H9 (cell line): ENCODE data around the gene ENOX2. TPM values are rescaled to one million over a fixed set of nuclear protein-coding genes. Genes with fewer than 3 reads are reported as not detected.

Experiments used
- DNase-seq: peaks from one replicate; pipeline ENCODE4 v3.0.0-alpha.2; 2017
- H2AFZ ChIP-seq: one replicate; pipeline ENCODE4 v1.6.1; 2013; ENCODE audit warnings: mild to moderate bottlenecking, low read length, control low read depth, moderate library complexity
- H2AK5ac ChIP-seq: 2 replicates; pipeline ENCODE4 v1.6.1; 2013; ENCODE audit warnings: low read length, control low read depth, mixed read lengths; ENCODE audit not compliant: insufficient read length
- H2BK120ac ChIP-seq: one replicate; pipeline ENCODE4 v1.6.1; 2013; ENCODE audit warnings: low read depth, mild to moderate bottlenecking, low read length, control low read depth, inconsistent platforms; ENCODE audit not compliant: poor library complexity, severe bottlenecking
- H2BK12ac ChIP-seq: 2 replicates; pipeline ENCODE4 v1.6.1; 2013; ENCODE audit warnings: low read length, control low read depth, mixed read lengths, low read depth; ENCODE audit not compliant: insufficient read length
- H2BK15ac ChIP-seq: 2 replicates; pipeline ENCODE4 v1.6.1; 2013; ENCODE audit warnings: low read depth, low read length, control low read depth
- H2BK20ac ChIP-seq: one replicate; pipeline ENCODE4 v1.6.1; 2013; ENCODE audit warnings: low read depth, mild to moderate bottlenecking, low read length, control low read depth, inconsistent platforms; ENCODE audit not compliant: poor library complexity, severe bottlenecking
- H2BK5ac ChIP-seq: 2 replicates; pipeline ENCODE4 v1.6.1; 2013; ENCODE audit warnings: low read length, control low read depth, mixed read lengths; ENCODE audit not compliant: insufficient read length
- H3K14ac ChIP-seq: 2 replicates; pipeline ENCODE4 v1.6.1; 2013; ENCODE audit warnings: low read length, control low read depth; ENCODE audit not compliant: insufficient read depth
- H3K18ac ChIP-seq: 2 replicates; pipeline ENCODE4 v1.6.1; 2013; ENCODE audit warnings: low read depth, mild to moderate bottlenecking, mixed read lengths, low read length, control low read depth; ENCODE audit not compliant: insufficient read length
- H3K23ac ChIP-seq: 2 replicates; pipeline ENCODE4 v1.6.1; 2013; ENCODE audit warnings: low read length, control low read depth, mixed read lengths, low read depth; ENCODE audit not compliant: insufficient read length
- H3K23me2 ChIP-seq: 2 replicates; pipeline ENCODE4 v1.6.1; 2013; ENCODE audit warnings: low read depth, mild to moderate bottlenecking, mixed read lengths, low read length, control low read depth; ENCODE audit not compliant: insufficient read length, poor library complexity, severe bottlenecking
- H3K27ac ChIP-seq: 2 replicates; pipeline ENCODE4 v1.5.1; 2013; ENCODE audit warnings: low read length, control low read depth, mixed read lengths, low read depth; ENCODE audit not compliant: insufficient read length
- H3K27me3 ChIP-seq: 2 replicates; pipeline ENCODE4 v1.6.1; 2013; ENCODE audit warnings: low read length, control low read depth, inconsistent platforms; ENCODE audit not compliant: insufficient read depth
- H3K4ac ChIP-seq: 2 replicates; pipeline ENCODE4 v1.6.1; 2013; ENCODE audit warnings: low read depth, mild to moderate bottlenecking, control low read depth, inconsistent platforms, low read length, moderate library complexity
- H3K4me1 ChIP-seq: 2 replicates; pipeline ENCODE4 v1.6.1; 2013; ENCODE audit warnings: low read length, control low read depth, inconsistent platforms; ENCODE audit not compliant: insufficient read depth
- H3K4me2 ChIP-seq: 2 replicates; pipeline ENCODE4 v1.6.1; 2013; ENCODE audit warnings: low read length, control low read depth, mixed read lengths; ENCODE audit not compliant: insufficient read length, insufficient read depth
- H3K56ac ChIP-seq: 2 replicates; pipeline ENCODE4 v1.6.1; 2013; ENCODE audit warnings: low read depth, mild to moderate bottlenecking, mixed read lengths, low read length, control low read depth; ENCODE audit not compliant: insufficient read length
- H3K79me1 ChIP-seq: 2 replicates; pipeline ENCODE4 v1.6.1; 2013; ENCODE audit warnings: low read depth, mild to moderate bottlenecking, moderate library complexity, low read length, control low read depth, inconsistent platforms; ENCODE audit not compliant: insufficient read depth, poor library complexity, severe bottlenecking
- H3K79me2 ChIP-seq: 2 replicates; pipeline ENCODE4 v1.6.1; 2013; ENCODE audit warnings: low read length, control low read depth, inconsistent platforms; ENCODE audit not compliant: insufficient read depth
- H3K9ac ChIP-seq: 2 replicates; pipeline ENCODE4 v1.6.1; 2013; ENCODE audit warnings: low read length, control low read depth, mixed read lengths; ENCODE audit not compliant: insufficient read length; ENCODE audit errors: extremely low read depth
- H3K9me3 ChIP-seq: one replicate; pipeline ENCODE4 v1.6.1; 2013; ENCODE audit warnings: low read depth, low read length, inconsistent platforms; ENCODE audit not compliant: control insufficient read depth
- H3T11ph ChIP-seq: one replicate; pipeline ENCODE4 v1.6.1; 2013; ENCODE audit warnings: mild to moderate bottlenecking, low read length, control low read depth, inconsistent platforms
- H4K20me1 ChIP-seq: one replicate; pipeline ENCODE4 v1.6.1; 2013; ENCODE audit not compliant: control insufficient read depth, insufficient read length, insufficient read depth
- H4K5ac ChIP-seq: 2 replicates; pipeline ENCODE4 v1.6.1; 2013; ENCODE audit warnings: low read depth, mild to moderate bottlenecking, mixed read lengths, low read length, control low read depth; ENCODE audit not compliant: insufficient read length
- H4K8ac ChIP-seq: replicated peaks from 2 replicates; pipeline ENCODE4 v1.6.1; 2013; ENCODE audit warnings: low read length, control low read depth, mixed read lengths, low read depth; ENCODE audit not compliant: insufficient read length
- H4K91ac ChIP-seq: 2 replicates; pipeline ENCODE4 v1.6.1; 2013; ENCODE audit warnings: low read depth, mild to moderate bottlenecking, moderate library complexity, mixed read lengths, low read length, control low read depth; ENCODE audit not compliant: insufficient read length
- H3K27ac Mint-ChIP-seq, 3 experiments: 2 replicates in 2 of 3; 3 replicates in 1 of 3; pipeline ENCODE4 v1.8.0; 2020 to 2021; ENCODE audit warnings: mixed read lengths in 3 of 3, mild to moderate bottlenecking in 1 of 3, moderate library complexity in 1 of 3
- H3K27me3 Mint-ChIP-seq: 2 replicates; pipeline ENCODE4 v1.8.0; 2021; ENCODE audit warnings: low read depth, mild to moderate bottlenecking, moderate library complexity, mixed read lengths
- H3K36me3 Mint-ChIP-seq, 3 experiments: 2 replicates in 2 of 3; 3 replicates in 1 of 3; pipeline ENCODE4 v1.8.0; 2020 to 2021; ENCODE audit warnings: low read depth in 3 of 3, mixed read lengths in 3 of 3; ENCODE audit not compliant: insufficient read depth in 1 of 3
- H3K4me1 Mint-ChIP-seq, 2 experiments: 2 replicates each; pipeline ENCODE4 v1.8.0; 2020; ENCODE audit warnings: mixed read lengths in 2 of 2
- H3K4me3 Mint-ChIP-seq, 2 experiments: 2 replicates in 1 of 2; 3 replicates in 1 of 2; pipeline ENCODE4 v1.8.0; 2020 to 2021; ENCODE audit warnings: mild to moderate bottlenecking in 2 of 2, mixed read lengths in 2 of 2, moderate library complexity in 1 of 2
- H3K9me3 Mint-ChIP-seq, 2 experiments: 2 replicates in 1 of 2; 3 replicates in 1 of 2; pipeline ENCODE4 v1.8.0; 2020; ENCODE audit warnings: mild to moderate bottlenecking in 2 of 2, mixed read lengths in 2 of 2, moderate library complexity in 1 of 2
- CTCF ChIP-seq: fragments of 200-600 bp; sonication (generic); conservative IDR thresholded peaks from 3 replicates; pipeline ENCODE4 v1.8.0; 2021; ENCODE audit warnings: antibody characterized with exemption, mild to moderate bottlenecking
- WGBS: extraction: QIAGEN DNeasy Blood & Tissue Kit; methylation state at CpG from one replicate; pipeline ENCODE4 v1.1.7; 2013; ENCODE audit warnings: missing lambda C conversion rate, low lambda C conversion rate, mixed read lengths; ENCODE audit not compliant: insufficient read length; ENCODE audit errors: extremely low coverage; 5-methylcytosine and 5-hydroxymethylcytosine counted together
- total RNA-seq: library from RNA; stranded (reverse); gene quantifications from 2 replicates; pipeline ENCODE4 v1.2.1, GENCODE V29; 2021

The ENOX2 gene
- total RNA-seq, 1 experiment from 2014 or later = 17.7 TPM

GRCh38 chrX:130828641-130829040 is 74.4 kb downstream of the ENOX2 start:
- WGBS = no CpG with 5 or more reads among the region's 3 CpGs
- H3K27me3 Mint-ChIP-seq = no peaks in the 10 kb centered on the region
- no peaks in the 10 kb centered on the region for H4K20me1 ChIP-seq

More at GRCh38 chrX:130828641-130829040, 74.4 kb downstream of the ENOX2 start:
- H3K9me3 Mint-ChIP-seq = no peaks in the 10 kb centered on the region
- Histone ChIP-seq H2BK120ac (no peak overlapping the region), H3K9ac (no peak overlapping the region), H3K4me1 (no peaks in the 10 kb centered on the region; the same call in 1 of the 2 replicates), H3K23me2 (no peaks in the 10 kb centered on the region), H2BK5ac (no peak overlapping the region), H2BK12ac (no peak overlapping the region), H3K79me2 (no peaks in the 10 kb centered on the region), H3K4ac (no peak overlapping the region), H2BK15ac (no peak overlapping the region), H3K27ac (no peak overlapping the region), H3K4me2 (no peak overlapping the region), H2BK20ac (no peak overlapping the region), H3T11ph (no peak overlapping the region), H4K8ac (no peak overlapping the region), H3K18ac (no peak overlapping the region), H3K23ac (no peak overlapping the region), H2AK5ac (no peak overlapping the region), H4K91ac (no peak overlapping the region), H3K79me1 (no peaks in the 10 kb centered on the region), H3K56ac (no peak overlapping the region), H3K27me3 (no peaks in the 10 kb centered on the region), H3K9me3 (no peaks in the 10 kb centered on the region), H2AFZ (no peak overlapping the region), H3K14ac (no peak overlapping the region), H4K5ac (no peak overlapping the region)
- DNase-seq = no peak
- H3K27ac Mint-ChIP-seq = no peak overlapping the region
- no peaks in the 10 kb centered on the region; a peak in 1 of 7 replicates for H3K36me3 Mint-ChIP-seq
- no peak overlapping the region for H3K4me3 Mint-ChIP-seq
- H3K4me1 Mint-ChIP-seq = peaks cover 7% of the 10 kb centered on the region in 2 experiments
- TF ChIP-seq CTCF = no peak
